Choroid plexus epithelial cell (primary cell): ENCODE data around the gene NBAS.

Source experiments
- DNase-seq: peaks from one replicate; pipeline ENCODE4 v3.0.0-alpha.2; 2010; ENCODE audit warnings: low read depth
- H3K4me3 ChIP-seq: 2 replicates; pipeline ENCODE4 v1.5.1; 2011; ENCODE audit warnings: low read depth, mild to moderate bottlenecking, control low read depth, low read length, moderate library complexity
- TF ChIP-seq, protein P1 (sequence below): conservative IDR thresholded peaks from 2 replicates; pipeline ENCODE4 v1.5.1; 2011; ENCODE audit warnings: low read depth, mild to moderate bottlenecking, control low read depth, inconsistent platforms, low read length, moderate library complexity

The NBAS gene

DNA sequence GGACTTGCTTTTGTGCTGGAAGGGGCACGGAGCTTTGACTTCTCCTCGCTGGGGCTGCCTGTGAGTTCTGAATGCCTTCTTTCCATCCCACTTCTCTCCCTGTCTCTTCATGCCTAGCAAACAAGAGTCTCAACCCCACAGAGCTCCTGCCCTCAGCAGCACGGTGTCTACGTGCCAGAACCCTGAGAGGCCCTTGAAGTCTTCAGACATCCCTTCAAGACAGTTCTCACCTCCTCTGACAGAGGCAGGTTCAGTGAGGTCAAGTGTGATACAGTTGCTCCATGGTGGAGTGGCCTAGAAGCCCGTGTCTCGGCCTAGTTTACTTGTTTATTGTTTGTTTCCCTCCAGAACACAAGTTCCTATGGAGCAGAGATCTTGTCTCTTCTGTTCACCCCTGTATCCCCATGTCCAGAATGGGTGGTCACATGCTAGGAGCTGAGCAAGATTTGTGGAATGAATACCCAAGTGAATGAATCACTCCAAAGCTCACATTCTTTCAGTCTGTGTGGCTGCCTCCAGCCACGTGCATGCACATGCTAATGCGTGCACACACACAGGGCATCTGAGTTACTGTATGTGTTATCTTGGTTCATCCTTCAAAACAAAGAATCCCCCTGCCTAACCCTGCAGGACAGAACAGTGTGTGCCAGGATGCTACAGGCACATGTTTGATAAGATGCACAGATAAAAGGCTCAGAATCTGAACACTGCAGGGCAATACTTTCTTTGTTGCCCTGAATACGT is 391.6 kb downstream of the NBAS start:
- TF ChIP-seq, protein P1, sequence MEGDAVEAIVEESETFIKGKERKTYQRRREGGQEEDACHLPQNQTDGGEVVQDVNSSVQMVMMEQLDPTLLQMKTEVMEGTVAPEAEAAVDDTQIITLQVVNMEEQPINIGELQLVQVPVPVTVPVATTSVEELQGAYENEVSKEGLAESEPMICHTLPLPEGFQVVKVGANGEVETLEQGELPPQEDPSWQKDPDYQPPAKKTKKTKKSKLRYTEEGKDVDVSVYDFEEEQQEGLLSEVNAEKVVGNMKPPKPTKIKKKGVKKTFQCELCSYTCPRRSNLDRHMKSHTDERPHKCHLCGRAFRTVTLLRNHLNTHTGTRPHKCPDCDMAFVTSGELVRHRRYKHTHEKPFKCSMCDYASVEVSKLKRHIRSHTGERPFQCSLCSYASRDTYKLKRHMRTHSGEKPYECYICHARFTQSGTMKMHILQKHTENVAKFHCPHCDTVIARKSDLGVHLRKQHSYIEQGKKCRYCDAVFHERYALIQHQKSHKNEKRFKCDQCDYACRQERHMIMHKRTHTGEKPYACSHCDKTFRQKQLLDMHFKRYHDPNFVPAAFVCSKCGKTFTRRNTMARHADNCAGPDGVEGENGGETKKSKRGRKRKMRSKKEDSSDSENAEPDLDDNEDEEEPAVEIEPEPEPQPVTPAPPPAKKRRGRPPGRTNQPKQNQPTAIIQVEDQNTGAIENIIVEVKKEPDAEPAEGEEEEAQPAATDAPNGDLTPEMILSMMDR = no peak
- H3K4me3 ChIP-seq = peak overlapping the region; percentile 13

GRCh38 chr2:15168116-15168515 is 393.0 kb downstream of the NBAS start:
- TF ChIP-seq, protein P1 = no peak
- no peak overlapping the region for H3K4me3 ChIP-seq
- no peak for DNase-seq

More for the DNA sequence above, 391.6 kb downstream of the NBAS start:
- DNase-seq = peak; percentile 96

DNA sequence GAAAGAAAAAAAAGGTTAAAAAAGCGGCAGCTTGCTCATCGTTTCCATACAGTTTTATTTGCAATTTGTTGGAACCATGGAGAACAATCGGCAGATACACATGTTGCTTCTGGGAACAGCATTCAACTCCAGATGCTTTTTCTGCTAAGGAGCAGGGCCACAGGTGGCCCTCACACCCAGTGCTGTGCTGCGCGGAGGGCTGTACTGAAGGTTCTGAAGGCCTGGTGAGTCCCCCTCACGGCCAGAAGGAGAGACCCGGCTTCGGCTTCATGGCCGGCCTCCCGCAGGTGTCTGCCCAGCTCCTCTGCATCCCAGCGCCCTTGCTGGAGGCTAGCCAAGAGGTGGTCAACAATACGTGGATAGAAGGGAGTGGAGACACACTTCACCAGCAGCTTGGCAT is 394.3 kb downstream of the NBAS start:
- TF ChIP-seq, protein P1 = no peak
- DNase-seq = no peak
- H3K4me3 ChIP-seq = no peak overlapping the region

GRCh38 chr2:15163326-15163725 is 397.8 kb downstream of the NBAS start:
- TF ChIP-seq, protein P1 = no peak
- DNase-seq = no peak
- no peak overlapping the region for H3K4me3 ChIP-seq

- TF ChIP-seq, protein P1 = no peak
- no peak for DNase-seq
- no peak overlapping the region for H3K4me3 ChIP-seq
These were observed 398.5 kb downstream of the NBAS start for GRCh38 chr2:15162620-15163019.

DNA sequence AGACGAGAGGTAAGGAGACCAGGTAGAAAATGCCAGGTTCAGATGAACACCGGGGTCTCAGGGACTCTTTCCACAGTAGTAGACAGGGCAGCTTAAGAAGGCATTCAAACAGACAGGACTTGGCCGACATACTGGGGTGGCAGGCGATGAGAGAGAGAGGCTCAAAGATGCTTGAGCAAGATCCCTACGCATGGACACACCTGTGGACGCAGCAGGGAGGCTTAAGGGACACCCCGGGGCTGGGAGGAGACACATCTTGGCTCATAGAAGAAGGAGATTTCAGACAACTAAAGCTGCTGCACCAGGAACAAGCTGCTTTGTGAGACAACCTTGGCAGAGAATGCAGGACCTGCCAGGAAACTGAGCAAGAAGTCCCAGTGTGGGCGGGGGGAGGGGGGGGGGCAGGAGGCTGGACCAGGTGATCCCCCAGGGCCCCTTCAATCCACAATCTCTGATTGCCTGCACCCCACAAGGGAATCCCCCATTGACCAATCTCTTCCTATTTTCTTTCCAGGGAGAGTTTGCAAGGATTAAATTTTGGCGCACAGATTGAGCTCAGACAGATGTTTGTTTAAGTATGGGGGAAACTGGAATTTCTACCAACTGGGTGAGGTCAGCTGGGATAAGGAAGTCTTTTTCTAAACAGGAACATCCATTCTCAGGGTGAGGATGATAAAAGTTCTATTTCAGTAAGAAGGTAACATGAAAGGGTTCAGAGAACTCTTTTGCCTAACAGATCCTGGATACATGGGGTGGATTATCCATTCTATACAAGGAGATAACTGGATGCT is 400.7 kb downstream of the NBAS start:
- TF ChIP-seq, protein P1 = no peak
- H3K4me3 ChIP-seq = no peak overlapping the region
- DNase-seq = no peak
